ENCODE data around the gene INO80. TPM values are rescaled to one million over a fixed set of nuclear protein-coding genes. Genes with fewer than 3 reads are reported as not detected.

The INO80 gene, protein sequence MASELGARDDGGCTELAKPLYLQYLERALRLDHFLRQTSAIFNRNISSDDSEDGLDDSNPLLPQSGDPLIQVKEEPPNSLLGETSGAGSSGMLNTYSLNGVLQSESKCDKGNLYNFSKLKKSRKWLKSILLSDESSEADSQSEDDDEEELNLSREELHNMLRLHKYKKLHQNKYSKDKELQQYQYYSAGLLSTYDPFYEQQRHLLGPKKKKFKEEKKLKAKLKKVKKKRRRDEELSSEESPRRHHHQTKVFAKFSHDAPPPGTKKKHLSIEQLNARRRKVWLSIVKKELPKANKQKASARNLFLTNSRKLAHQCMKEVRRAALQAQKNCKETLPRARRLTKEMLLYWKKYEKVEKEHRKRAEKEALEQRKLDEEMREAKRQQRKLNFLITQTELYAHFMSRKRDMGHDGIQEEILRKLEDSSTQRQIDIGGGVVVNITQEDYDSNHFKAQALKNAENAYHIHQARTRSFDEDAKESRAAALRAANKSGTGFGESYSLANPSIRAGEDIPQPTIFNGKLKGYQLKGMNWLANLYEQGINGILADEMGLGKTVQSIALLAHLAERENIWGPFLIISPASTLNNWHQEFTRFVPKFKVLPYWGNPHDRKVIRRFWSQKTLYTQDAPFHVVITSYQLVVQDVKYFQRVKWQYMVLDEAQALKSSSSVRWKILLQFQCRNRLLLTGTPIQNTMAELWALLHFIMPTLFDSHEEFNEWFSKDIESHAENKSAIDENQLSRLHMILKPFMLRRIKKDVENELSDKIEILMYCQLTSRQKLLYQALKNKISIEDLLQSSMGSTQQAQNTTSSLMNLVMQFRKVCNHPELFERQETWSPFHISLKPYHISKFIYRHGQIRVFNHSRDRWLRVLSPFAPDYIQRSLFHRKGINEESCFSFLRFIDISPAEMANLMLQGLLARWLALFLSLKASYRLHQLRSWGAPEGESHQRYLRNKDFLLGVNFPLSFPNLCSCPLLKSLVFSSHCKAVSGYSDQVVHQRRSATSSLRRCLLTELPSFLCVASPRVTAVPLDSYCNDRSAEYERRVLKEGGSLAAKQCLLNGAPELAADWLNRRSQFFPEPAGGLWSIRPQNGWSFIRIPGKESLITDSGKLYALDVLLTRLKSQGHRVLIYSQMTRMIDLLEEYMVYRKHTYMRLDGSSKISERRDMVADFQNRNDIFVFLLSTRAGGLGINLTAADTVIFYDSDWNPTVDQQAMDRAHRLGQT (N-terminal part only)
- total RNA-seq (2014; rRNA removed; shearing (Covaris generic)): 27.9 and 39.7 TPM in 2 replicates

DNA sequence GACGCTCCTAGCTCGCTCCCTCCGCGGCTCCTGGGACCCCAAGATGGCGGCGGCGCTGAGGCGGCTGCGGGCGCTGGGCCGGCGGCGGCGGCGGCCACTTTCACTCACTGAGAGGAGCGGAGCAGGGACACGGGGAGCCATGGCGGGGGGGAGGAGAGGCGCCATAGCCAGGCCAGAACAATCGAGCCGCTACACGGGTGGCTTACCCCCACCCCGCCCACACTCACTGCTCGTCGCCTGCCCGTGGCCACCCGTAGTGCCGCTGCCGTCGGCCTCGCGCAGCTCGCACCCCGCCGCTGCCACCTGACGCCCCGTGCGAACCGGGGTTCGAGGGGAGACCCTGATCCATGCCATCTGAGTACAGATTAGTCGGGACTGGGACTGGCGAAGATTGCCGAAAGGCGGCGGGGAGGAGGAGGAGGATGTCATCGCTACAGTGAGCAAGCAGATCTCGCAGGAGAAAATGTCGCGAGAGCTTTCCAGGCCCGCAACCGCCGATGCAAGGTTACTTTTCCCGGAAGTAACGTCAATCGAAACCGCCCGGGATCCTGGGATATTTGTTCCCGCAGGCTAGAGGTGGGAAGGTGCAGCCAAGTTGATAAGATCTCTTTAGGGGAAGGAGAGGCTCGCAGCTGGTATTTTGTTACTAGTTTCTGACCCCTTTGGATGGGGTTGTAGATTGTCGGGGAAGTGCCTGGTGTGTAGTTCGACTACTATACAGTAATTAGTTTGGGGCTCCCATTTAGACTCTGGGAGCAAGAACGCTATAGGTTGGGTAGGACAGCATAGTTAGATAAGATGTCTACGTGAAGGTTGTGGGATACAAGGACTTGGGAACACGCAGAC is at the start of gene INO80:
Gene INO80 (minus strand): TSS at position 165 of the 846 bp plus-strand sequence. CDS start 19,970 bp downstream, outside the sequence.

DNA sequence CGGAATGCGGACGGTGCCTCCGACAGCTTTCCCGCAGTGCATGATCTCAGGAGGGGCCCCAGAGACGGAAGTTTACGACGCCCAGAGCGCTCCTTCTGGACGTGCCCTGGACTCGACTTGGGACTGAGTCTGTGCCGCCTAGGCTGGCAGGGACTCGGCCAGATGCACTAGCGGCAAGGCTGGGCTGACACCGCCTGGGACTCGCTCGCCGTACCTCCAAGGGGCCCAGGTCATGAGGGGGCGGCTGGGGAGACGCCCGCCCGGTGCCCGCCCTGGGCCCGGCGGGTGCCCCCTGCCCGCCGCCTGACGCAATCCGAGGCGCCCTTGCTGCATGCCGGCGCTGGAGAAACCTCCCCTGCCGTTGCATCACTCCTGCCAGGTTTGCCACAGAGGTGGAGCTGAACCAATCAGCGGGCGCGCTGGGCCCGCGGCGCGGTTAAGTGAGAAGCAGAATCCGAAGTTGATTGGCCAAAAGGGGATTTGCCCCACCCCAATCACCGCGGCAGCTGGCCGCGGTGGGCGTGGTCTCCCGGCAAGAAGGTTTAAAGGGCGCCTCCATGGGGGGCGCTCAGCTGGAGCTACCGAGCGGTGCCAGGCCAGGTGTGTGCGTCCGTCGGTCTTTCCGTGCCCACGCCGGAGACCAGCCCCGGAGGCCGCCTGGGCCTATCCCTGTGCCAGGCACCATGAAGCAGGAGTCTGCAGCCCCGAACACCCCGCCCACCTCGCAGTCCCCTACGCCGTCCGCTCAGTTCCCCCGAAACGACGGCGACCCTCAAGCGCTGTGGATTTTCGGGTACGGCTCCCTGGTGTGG is 163.0 kb downstream of the INO80 start, which contains the start of gene CHAC1:
Gene CHAC1 (plus strand): TSS at position 571 of the 812 bp plus-strand sequence. CDS start 113 bp downstream, at position 684.

Small RNA genes lying within 50 kb of the gene (small RNA-seq; reads per million reads assigned to genes)
- gene ISCA1P4: not detected

Other genes with a start within 250 kb of the INO80 start
- gene RHOV, start 242.0 kb downstream of the INO80 start, total RNA-seq (2014; rRNA removed; shearing (Covaris generic)): 3.7 and 5.9 TPM in 2 replicates
- 23.5 and 29.8 TPM in 2 replicates for gene VPS18, start 221.8 kb downstream of the INO80 start, total RNA-seq (2014; rRNA removed; shearing (Covaris generic))
- 0.21 TPM in 1 of 2 replicates, not detected in the other for gene DLL4, start 186.9 kb downstream of the INO80 start, total RNA-seq (2014; rRNA removed; shearing (Covaris generic))
- gene CHAC1, start 162.8 kb downstream of the INO80 start, total RNA-seq (2014; rRNA removed; shearing (Covaris generic)): 52.0 and 66.8 TPM in 2 replicates
- not detected in 2 replicates for gene EXD1, start 114.5 kb upstream of the INO80 start, total RNA-seq (2014; rRNA removed; shearing (Covaris generic))
- 61.7 and 98.3 TPM in 2 replicates for gene CHP1, start 115.0 kb upstream of the INO80 start, total RNA-seq (2014; rRNA removed; shearing (Covaris generic))
- gene OIP5, start 216.3 kb upstream of the INO80 start, total RNA-seq (2014; rRNA removed; shearing (Covaris generic)): 14.0 and 19.5 TPM in 2 replicates
- gene NUSAP1, start 216.6 kb upstream of the INO80 start, total RNA-seq (2014; rRNA removed; shearing (Covaris generic)): 126 and 131 TPM in 2 replicates